HG03097 (cell line): ENCODE measurements around the gene ANXA4.
"Not testable (repeated sequence)": the region's sequence is repeated elsewhere in the genome, so short reads cannot be mapped to it uniquely, and the experiment has no call there.

ENCODE experiments used
- ATAC-seq: cut with Tn5 transposase; IDR thresholded peaks from one replicate; pipeline ENCODE4 v1.9.1; 2021; ENCODE audit not compliant: unreplicated experiment, low FRiP score

The ANXA4 gene

GRCh38 chr2:69718338-69718965 lies 23.5 kb upstream of the ANXA4 start:
- no peak for ATAC-seq

GRCh38 chr2:69720404-69720803 lies 21.5 kb upstream of the ANXA4 start:
- no peak for ATAC-seq

- no peak for ATAC-seq
These were observed 20.9 kb upstream of the ANXA4 start for GRCh38 chr2:69721022-69721421.

- ATAC-seq = no peak
These were observed 18.1 kb upstream of the ANXA4 start for GRCh38 chr2:69723791-69724190.

- peak; percentile 56 for ATAC-seq
These were observed 17.3 kb upstream of the ANXA4 start for GRCh38 chr2:69724540-69725159.

GRCh38 chr2:69725706-69726360 lies 16.1 kb upstream of the ANXA4 start:
- ATAC-seq = no peak

- ATAC-seq = no peak
These were observed 12.7 kb upstream of the ANXA4 start for GRCh38 chr2:69729266-69729665.

GRCh38 chr2:69729781-69730180 lies 12.2 kb upstream of the ANXA4 start:
- no peak for ATAC-seq

GRCh38 chr2:69731147-69731970 lies 10.6 kb upstream of the ANXA4 start:
- no peak for ATAC-seq

GRCh38 chr2:69733342-69734034 lies 8.4 kb upstream of the ANXA4 start:
- no peak for ATAC-seq

- no peak for ATAC-seq
These were observed 7.8 kb upstream of the ANXA4 start for GRCh38 chr2:69734035-69734611.

- no peak for ATAC-seq
These were observed 6.9 kb upstream of the ANXA4 start for GRCh38 chr2:69734854-69735544.

GRCh38 chr2:69735686-69736085 lies 6.2 kb upstream of the ANXA4 start:
- no peak for ATAC-seq

- not testable (repeated sequence) for ATAC-seq
These were observed 3.8 kb upstream of the ANXA4 start for GRCh38 chr2:69738149-69738548.

- no peak for ATAC-seq
These were observed 1.4 kb upstream of the ANXA4 start for GRCh38 chr2:69740502-69740951.

- no peak for ATAC-seq
These were observed 732 bp upstream of the ANXA4 start for GRCh38 chr2:69741229-69741574.

- ATAC-seq = no peak
These were observed 503 bp downstream of the ANXA4 start for GRCh38 chr2:69742322-69742952.

- ATAC-seq = no peak
These were observed 1.9 kb downstream of the ANXA4 start for GRCh38 chr2:69743847-69744264.

GRCh38 chr2:69744456-69744855 lies 2.5 kb downstream of the ANXA4 start:
- no peak for ATAC-seq
